CD14-positive monocyte (primary cell): ENCODE measurements around the gene NCOR2. TPM values are rescaled to one million over a fixed set of nuclear protein-coding genes. Genes with fewer than 3 reads are reported as not detected.

Experiments used
- DNase-seq, 3 donors: peaks; one replicate each; pipeline ENCODE4 v3.0.0-alpha.2; 2011 to 2022
- H2AFZ ChIP-seq: 2 replicates; pipeline ENCODE4 v1.6.0; 2012; ENCODE audit warnings: mild to moderate bottlenecking, low read depth, low read length, inconsistent platforms; ENCODE audit not compliant: insufficient read depth, poor library complexity, severe bottlenecking
- H3K27ac ChIP-seq, 2 donors: 1 replicate in 1 of 2; 2 replicates in 1 of 2; pipeline ENCODE4 v1.5.1; 2012 to 2013; ENCODE audit warnings: low read length in 2 of 2, control low read depth in 1 of 2, inconsistent platforms in 1 of 2, low read depth in 1 of 2, mild to moderate bottlenecking in 1 of 2
- H3K27me3 ChIP-seq, 2 donors: one replicate each; pipeline versions ENCODE4 v1.6.0 to v1.6.1; 2011 to 2013; ENCODE audit warnings: low read length in 2 of 2; ENCODE audit not compliant: control insufficient read depth in 2 of 2, insufficient read depth in 2 of 2
- H3K36me3 ChIP-seq, 2 donors: replicated peaks in 1 of 2; 1 replicate in 1 of 2; 2 replicates in 1 of 2; pipeline versions ENCODE4 v1.5.1 to v1.6.1; 2012 to 2013; ENCODE audit warnings: low read length in 2 of 2, control low read depth in 1 of 2, inconsistent platforms in 1 of 2, mild to moderate bottlenecking in 1 of 2; ENCODE audit not compliant: insufficient read depth in 2 of 2, control insufficient read depth in 1 of 2
- H3K4me1 ChIP-seq, 2 donors: 1 replicate in 1 of 2; 2 replicates in 1 of 2; pipeline versions ENCODE4 v1.5.1 to v1.6.1; 2012 to 2013; ENCODE audit warnings: low read length in 2 of 2, control low read depth in 1 of 2, inconsistent platforms in 1 of 2, mild to moderate bottlenecking in 1 of 2, moderate library complexity in 1 of 2; ENCODE audit not compliant: insufficient read depth in 2 of 2, control insufficient read depth in 1 of 2
- H3K4me2 ChIP-seq: replicated peaks from 2 replicates; pipeline ENCODE3; 2012; ENCODE audit warnings: low read length, moderate library complexity, mild to moderate bottlenecking; ENCODE audit not compliant: poor library complexity, severe bottlenecking; ENCODE audit errors: extremely low read depth
- H3K4me3 ChIP-seq, 3 experiments: fragments of 200-600 bp in 1 of 3; sonication (generic) in 1 of 3; replicated peaks in 1 of 3; 1 replicate in 2 of 3; 2 replicates in 1 of 3; pipeline ENCODE4 v1.5.1; 2011 to 2013; ENCODE audit warnings: low read length in 3 of 3, mild to moderate bottlenecking in 3 of 3, control low read depth in 2 of 3, low read depth in 2 of 3, inconsistent platforms in 1 of 3, moderate library complexity in 1 of 3
- H3K79me2 ChIP-seq: 2 replicates; pipeline ENCODE4 v1.6.0; 2012; ENCODE audit warnings: mild to moderate bottlenecking, control low read depth, inconsistent platforms, low read length, moderate library complexity; ENCODE audit not compliant: insufficient read depth
- H3K9ac ChIP-seq: 2 replicates; pipeline ENCODE4 v1.6.0; 2017; ENCODE audit warnings: low read length, mild to moderate bottlenecking; ENCODE audit not compliant: insufficient read depth, poor library complexity, severe bottlenecking
- H3K9me3 ChIP-seq, 2 donors: replicated peaks in 1 of 2; 1 replicate in 1 of 2; 2 replicates in 1 of 2; pipeline versions ENCODE4 v1.5.1 to v1.6.1; 2012 to 2013; ENCODE audit warnings: low read length in 2 of 2, control low read depth in 1 of 2; ENCODE audit not compliant: control insufficient read depth in 1 of 2, insufficient read depth in 1 of 2
- H4K20me1 ChIP-seq: 2 replicates; pipeline ENCODE4 v1.6.0; 2012; ENCODE audit warnings: mild to moderate bottlenecking, low read length, control low read depth, moderate library complexity; ENCODE audit not compliant: insufficient read depth
- H3K27ac Mint-ChIP-seq, 7 donors: one replicate each; pipeline ENCODE4 v1.8.0; 2020; ENCODE audit warnings: mild to moderate bottlenecking in 7 of 7, mixed read lengths in 7 of 7, moderate library complexity in 6 of 7, inconsistent platforms in 2 of 7
- H3K27me3 Mint-ChIP-seq, 3 donors: one replicate each; pipeline ENCODE4 v1.8.0; 2021 to 2022; ENCODE audit warnings: low read depth in 3 of 3, mild to moderate bottlenecking in 3 of 3, mixed read lengths in 3 of 3, moderate library complexity in 3 of 3, inconsistent platforms in 1 of 3
- H3K36me3 Mint-ChIP-seq, 2 donors: one replicate each; pipeline ENCODE4 v1.8.0; 2020; ENCODE audit warnings: mixed read lengths in 2 of 2, inconsistent platforms in 1 of 2, mild to moderate bottlenecking in 1 of 2
- H3K4me1 Mint-ChIP-seq: one replicate; pipeline ENCODE4 v1.8.0; 2020; ENCODE audit warnings: mild to moderate bottlenecking, mixed read lengths
- H3K4me3 Mint-ChIP-seq, 2 donors: one replicate each; pipeline ENCODE4 v1.8.0; 2020; ENCODE audit warnings: mild to moderate bottlenecking in 2 of 2, mixed read lengths in 2 of 2, moderate library complexity in 1 of 2
- H3K9me3 Mint-ChIP-seq, 7 donors: one replicate each; pipeline ENCODE4 v1.8.0; 2020 to 2022; ENCODE audit warnings: mixed read lengths in 7 of 7, mild to moderate bottlenecking in 6 of 7, moderate library complexity in 6 of 7, inconsistent platforms in 2 of 7
- WGBS: methylation state at CpG from one replicate; pipeline ENCODE4 v1.1.5; 2013; ENCODE audit warnings: missing lambda C conversion rate; ENCODE audit not compliant: insufficient coverage; 5-methylcytosine and 5-hydroxymethylcytosine counted together
- intact Hi-C, 2 donors: fragments of 100-400 bp; cut with micrococcal nuclease; formaldehyde crosslinking; loops; one replicate each; pipeline versions ENCODE4 v1.15.0 to v1.15.1; 2023
- polyA plus RNA-seq, 3 donors: library from polyadenylated mRNA; depleted of rRNA in 1 of 3; unstranded in 2 of 3; stranded (reverse) in 1 of 3; fragments of 300-500 nt in 2 of 3; fragments of >200 nt in 1 of 3; fragmentation: Illumina TruSeq in 2 of 3; gene quantifications; 1 replicate in 2 of 3; 2 replicates in 1 of 3; pipeline ENCODE4 v1.2.3, GENCODE V29; 2012 to 2021
- TF ChIP-seq, protein P1 (sequence below): fragments of 200-600 bp; IDR thresholded peaks from one replicate; pipeline ENCODE4 v1.8.0; 2022; ENCODE audit warnings: antibody characterized with exemption, mild to moderate bottlenecking

NCOR2 gene
- polyA plus RNA-seq, 3 donors, result 4.7 to 46.8 (median 5.5) TPM

DNA sequence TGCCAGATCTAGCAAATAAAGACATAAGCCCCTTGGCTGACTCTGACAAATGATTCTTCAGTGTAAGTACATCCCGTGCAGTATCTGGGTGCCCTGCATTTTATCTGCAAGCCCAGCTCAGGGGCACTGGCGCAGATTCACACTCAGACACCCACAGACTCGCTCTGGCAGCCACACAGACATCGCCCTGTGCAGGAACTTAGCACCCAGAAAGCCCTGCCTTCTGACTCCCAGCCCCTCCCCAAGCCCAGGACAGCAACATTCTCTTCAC is 44.9 kb upstream of the NCOR2 start:
- Histone ChIP-seq H3K9ac (no peak overlapping the region), H3K4me3 (no peak overlapping the region), H3K9me3 (peaks cover 5 to 11% of the 10 kb centered on the region in 2 donors), H3K4me1 (peaks cover 47 to 51% of the 10 kb centered on the region in 2 donors), H3K4me2 (no peak overlapping the region), H3K27me3 (peaks cover 0 to 5% of the 10 kb centered on the region in 2 donors), H3K27ac (no peak overlapping the region), H2AFZ (no peak overlapping the region), H4K20me1 (no peaks in the 10 kb centered on the region), H3K79me2 (no peaks in the 10 kb centered on the region), H3K36me3 (no peaks in the 10 kb centered on the region)
- peaks cover 5 to 8% of the 10 kb centered on the region in 2 donors for H3K36me3 Mint-ChIP-seq
- no peak overlapping the region for H3K4me3 Mint-ChIP-seq
- 87% methylated on average over 4 of the region's 4 CpGs for WGBS
- intact Hi-C loops, result no loop called here
- H3K27ac Mint-ChIP-seq, result no peak overlapping the region
- H3K9me3 Mint-ChIP-seq, result peaks cover 2 to 10% (median 5%) of the 10 kb centered on the region in 7 donors
- H3K27me3 Mint-ChIP-seq, result peaks cover 0 to 15% (median 10%) of the 10 kb centered on the region in 3 donors
- DNase-seq, result no peak
- peaks cover 46% of the 10 kb centered on the region for H3K4me1 Mint-ChIP-seq
- TF ChIP-seq, protein P1, sequence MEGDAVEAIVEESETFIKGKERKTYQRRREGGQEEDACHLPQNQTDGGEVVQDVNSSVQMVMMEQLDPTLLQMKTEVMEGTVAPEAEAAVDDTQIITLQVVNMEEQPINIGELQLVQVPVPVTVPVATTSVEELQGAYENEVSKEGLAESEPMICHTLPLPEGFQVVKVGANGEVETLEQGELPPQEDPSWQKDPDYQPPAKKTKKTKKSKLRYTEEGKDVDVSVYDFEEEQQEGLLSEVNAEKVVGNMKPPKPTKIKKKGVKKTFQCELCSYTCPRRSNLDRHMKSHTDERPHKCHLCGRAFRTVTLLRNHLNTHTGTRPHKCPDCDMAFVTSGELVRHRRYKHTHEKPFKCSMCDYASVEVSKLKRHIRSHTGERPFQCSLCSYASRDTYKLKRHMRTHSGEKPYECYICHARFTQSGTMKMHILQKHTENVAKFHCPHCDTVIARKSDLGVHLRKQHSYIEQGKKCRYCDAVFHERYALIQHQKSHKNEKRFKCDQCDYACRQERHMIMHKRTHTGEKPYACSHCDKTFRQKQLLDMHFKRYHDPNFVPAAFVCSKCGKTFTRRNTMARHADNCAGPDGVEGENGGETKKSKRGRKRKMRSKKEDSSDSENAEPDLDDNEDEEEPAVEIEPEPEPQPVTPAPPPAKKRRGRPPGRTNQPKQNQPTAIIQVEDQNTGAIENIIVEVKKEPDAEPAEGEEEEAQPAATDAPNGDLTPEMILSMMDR, result no peak

DNA sequence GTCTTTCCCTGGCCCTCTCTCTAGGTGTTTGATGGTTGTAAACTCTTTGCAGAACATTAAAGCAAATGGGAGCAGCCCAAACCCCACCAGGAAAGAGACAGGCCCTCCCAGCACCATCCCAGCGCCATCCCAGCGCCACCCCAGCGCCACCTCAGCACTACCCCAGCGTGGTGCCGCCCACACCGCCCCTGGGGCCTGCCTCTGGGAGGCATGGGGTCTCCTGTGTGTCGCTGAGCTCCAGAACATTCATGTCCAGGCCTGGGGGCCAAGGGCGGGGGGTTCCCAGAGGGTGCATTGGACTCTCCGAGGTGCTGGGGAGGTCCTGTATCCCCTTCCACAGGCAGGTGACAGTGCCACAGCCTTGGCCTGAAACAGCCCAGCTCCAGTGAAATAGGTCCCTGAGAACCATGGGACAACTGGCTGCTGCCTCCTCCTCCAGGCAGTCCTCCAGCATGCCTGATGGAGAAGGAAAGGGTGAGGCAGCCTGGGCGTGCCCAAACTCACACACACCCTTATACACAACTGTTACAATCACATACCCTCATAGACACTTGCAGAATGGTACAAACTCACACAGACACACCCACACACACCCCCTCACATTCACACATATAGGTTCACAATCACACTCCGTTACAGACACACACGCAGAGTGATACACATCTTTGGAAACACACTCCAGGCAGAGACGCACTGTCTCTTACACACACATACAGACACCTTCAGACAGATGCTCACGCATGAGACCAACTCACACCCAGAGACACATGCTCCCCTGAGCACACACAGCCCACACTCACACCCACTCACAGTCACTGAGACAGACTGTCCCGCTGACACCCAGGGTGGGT is 44.4 kb upstream of the NCOR2 start:
- Histone ChIP-seq H3K79me2 (no peaks in the 10 kb centered on the region), H3K27ac (no peak overlapping the region), H3K4me1 (peaks cover 41 to 49% of the 10 kb centered on the region in 2 donors), H3K9ac (no peak overlapping the region), H3K9me3 (peaks cover 5 to 11% of the 10 kb centered on the region in 2 donors), H3K4me3 (no peak overlapping the region), H3K4me2 (no peak overlapping the region), H3K27me3 (peaks cover 0 to 5% of the 10 kb centered on the region in 2 donors), H2AFZ (no peak overlapping the region), H4K20me1 (no peaks in the 10 kb centered on the region), H3K36me3 (no peaks in the 10 kb centered on the region)
- Mint-ChIP-seq H3K27me3 (peaks cover 0 to 15% (median 12%) of the 10 kb centered on the region in 3 donors), H3K4me3 (no peak overlapping the region), H3K9me3 (peaks cover 2 to 10% (median 5%) of the 10 kb centered on the region in 7 donors), H3K36me3 (peaks cover 5 to 11% of the 10 kb centered on the region in 2 donors), H3K27ac (no peak overlapping the region), H3K4me1 (peaks cover 44% of the 10 kb centered on the region)
- intact Hi-C loops, result no loop called here
- WGBS, result 89% methylated on average over 12 of the region's 15 CpGs
- TF ChIP-seq, protein P1, result no peak
- no peak for DNase-seq
